ENCODE data around the gene KRT79. TPM values are rescaled to one million over a fixed set of nuclear protein-coding genes. Genes with fewer than 3 reads are reported as not detected.

Gene KRT79
- total RNA-seq, 1 donor from 2014 or later, result not detected

DNA sequence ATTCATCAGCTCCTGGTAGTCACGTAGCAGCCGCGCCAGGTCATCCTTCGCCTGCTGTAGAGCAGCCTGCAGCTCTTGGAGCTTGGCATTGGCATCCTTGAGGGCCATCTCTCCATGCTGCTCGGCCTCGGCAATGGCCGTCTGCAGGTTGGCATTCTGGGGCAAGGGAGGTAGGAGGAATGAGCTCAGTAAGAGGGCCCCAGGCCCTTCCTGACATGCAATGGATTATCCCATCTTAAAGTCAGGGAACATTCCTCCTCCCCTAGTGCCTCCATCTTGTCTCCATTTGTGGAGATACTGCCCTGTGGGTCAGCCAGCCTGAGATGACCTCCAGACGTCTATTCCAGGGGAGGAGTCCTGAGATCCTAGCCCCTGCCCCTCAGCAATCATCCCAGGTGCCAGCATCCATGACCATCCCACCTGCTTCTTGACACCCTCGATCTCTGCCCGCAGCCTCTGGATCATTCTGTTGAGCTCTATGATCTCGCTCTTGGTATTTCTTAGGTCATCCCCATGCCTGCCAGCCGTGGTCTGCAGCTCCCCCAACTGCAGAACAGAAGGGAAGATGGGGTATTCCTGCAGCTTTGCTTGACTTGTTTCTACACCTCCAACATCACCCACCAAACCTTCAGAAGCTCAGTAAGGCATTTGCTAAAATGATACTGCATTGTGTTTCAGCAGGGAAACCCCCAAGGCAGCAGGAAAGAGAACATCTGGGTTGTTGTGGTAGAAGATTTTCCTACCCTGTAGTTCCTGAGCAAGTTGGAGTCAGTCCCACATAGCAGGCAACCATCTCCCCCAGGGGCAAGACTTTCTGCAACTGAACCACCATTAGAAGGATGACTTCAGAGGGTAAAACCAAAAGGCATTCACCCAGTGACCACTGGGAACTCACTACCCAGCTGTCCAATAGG lies 42.6 kb downstream of the KRT79 start:
- intact Hi-C loops (cut with micrococcal nuclease), result no loop called here

DNA sequence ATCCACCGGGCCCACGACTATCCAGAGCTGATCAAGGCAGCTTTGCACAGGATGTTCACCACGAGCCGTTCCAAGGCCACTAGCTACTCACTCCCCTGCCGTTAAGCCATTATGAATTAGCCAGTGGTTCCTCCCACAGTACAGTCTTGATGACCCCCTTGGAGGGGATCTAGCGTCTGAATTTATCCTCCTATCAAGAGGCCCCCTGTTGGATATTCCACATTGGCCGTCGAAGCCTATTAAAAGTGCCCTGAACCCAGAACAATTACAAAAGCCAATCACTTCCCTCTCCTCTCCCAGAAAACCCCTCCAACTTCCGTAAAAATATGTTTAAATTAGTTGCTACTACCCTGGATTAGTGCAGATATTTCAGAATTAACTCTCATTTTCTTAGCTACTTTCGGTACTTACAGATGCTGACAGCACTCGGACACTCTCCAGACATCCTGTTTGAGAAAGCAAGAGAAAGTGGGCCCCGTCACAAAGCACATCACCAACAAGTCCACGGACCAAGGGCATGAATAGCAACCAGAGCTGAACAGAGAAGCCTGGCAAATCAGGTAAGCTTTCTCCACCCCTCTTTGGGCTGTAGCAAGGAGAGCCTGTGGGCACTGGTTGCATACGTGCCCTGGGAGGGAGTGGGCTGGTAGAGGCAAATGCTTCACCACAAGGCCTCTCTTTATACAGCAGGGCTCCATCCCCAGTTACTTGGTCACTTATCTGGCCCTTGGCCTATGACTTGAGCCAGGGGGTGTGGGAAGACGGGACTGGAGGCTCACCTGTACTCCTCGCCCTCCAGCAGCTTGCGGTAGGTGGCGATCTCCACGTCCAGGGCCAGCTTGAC lies 43.5 kb downstream of the KRT79 start:
- intact Hi-C loops (cut with micrococcal nuclease), result no loop called here

DNA sequence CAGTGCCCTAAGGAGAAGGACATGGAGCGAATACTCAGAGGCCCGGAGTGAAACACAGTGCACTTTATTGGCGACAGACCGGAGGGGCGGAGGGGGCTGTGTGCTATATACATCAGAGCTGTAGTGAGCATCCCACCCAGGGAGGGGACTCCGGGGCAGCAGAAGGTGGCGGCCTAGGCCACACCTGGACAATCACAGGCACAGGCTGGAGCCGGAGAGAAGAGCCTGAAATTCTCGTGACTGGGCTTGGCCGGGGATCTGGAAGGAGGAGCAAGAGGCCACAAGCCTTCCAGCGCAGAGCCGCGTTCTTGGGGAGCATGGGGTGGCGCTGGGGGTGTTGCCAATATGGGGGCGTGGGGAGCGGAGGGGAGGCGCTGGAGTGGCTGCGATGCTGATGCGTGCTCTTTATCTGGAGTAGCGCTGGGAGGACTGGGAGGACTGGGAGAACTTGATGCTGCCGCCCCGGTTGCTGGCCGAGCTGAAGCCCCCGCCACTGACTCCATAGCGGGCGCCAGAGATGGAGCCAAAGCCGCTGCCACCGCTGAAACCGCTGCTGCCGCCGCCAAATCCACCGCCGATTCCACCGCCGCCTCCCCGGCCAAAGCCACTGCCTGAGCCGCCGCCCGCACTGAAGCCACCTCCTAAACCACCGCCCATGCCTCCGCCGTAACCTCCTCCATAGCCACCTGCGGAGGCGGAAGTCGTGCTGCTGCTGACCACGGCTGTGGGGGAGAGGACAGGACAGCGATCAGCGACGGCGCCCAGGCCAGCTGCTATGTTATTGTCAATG lies 44.3 kb downstream of the KRT79 start:
- intact Hi-C loops (cut with micrococcal nuclease), result no loop called here

DNA sequence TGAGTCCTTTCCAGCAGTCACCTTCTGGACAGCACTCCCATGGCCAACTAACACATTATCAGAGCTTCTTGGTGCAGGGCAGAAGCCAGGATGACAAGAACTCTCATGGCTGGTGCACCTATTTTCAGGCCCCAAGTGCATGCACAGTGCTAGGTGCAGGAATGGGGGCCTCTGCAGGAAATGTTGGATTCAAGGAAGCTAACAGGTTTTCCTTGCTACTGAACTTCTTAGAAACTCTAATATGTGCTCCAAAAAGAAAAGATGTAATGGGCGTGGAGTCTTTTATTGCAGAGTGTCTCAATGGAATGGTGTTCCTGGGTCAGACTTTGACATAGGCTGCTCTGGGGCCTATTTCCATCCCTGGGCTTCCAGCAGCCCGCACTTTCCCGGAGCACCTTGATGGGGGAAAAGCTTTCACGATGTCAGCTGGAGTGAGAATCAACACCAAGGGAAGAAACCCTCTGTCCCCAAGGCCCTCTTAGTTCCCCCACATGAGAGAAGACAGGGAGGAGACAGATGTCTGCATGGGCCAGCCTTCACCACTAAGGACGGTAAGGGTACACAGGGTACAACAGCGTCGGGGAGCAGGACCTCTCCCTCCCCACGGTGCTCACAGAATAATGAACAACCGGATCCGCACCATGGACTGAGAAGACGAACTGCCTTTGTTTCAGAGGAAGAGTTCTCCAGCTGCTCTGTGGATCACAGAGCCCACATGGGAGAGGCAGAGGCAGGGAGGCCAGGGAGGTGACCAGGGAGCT lies 45.1 kb downstream of the KRT79 start:
- intact Hi-C loops (cut with micrococcal nuclease), result no loop called here

DNA sequence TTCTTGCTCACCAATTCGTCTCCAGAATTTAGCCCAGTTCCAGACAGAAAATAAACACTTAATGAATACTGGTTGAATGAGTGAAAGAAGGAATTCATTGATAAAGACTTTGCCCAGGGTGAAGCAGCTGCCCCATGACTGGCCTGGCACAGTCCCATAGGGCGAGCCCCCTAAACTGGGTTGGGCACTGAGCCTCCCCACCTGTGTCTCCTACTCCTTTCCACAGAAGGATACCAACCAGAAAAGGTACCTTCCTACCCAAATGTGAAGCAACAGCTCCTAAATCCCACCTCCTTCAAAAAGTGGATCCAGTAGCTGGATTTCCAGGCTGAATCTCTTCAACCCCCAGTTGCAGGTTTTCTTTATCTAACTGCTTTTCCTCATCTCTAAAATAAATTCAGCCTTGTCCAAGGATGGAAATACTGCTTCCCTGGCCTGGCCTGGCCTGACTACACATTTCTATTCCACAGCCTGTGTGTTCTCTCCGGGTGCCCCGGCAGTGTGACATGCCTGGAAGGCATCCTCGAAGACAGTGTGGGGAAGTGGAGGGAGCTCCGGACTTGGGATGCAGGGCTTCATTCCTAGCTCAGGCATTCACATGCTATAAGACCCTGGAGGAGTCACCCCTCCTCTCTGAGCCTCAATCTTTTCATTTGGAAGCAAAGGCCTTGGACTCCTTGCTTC lies 45.8 kb downstream of the KRT79 start:
- intact Hi-C loops (cut with micrococcal nuclease), result no loop called here

DNA sequence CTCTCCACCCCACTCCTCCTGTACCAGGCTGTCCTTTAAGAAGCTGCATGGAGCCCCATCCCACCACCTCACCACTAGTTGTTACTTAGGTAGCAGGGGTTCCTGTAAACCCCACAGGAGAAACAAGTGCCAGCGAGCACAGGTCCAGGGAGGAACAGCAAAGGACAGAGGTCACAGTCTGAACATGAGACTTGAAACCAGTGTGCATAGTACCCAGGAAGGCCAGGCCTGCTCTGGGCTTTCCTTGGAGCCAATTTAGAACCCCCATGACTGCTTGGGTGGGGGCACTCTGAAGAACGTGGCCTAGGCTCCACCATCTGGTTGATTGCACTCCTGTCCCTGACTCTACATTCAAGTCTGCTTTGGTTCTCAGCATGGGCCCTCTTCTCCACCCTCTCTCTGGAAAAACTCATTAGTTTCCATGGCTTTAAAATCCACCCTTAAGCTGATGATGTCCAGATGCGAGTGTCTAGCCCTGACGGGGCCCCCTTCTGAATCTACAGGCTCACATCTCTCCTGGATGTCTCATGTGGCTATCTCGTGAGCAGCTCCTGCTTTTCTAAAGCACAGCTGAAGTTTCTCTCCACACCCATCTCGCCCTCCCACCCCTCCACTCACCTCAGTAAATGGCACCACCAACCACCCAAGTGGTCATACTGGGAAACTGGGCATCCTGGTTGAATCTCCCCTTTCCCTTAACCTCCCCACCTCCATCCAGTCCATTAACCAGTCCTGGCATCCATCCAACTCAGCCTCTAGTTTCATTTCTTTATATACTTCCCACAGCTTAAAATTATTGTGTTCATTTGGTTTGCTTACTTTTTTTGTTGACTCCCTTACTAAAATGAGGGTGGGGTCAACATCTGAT lies 46.6 kb downstream of the KRT79 start:
- intact Hi-C loops (cut with micrococcal nuclease), result no loop called here

DNA sequence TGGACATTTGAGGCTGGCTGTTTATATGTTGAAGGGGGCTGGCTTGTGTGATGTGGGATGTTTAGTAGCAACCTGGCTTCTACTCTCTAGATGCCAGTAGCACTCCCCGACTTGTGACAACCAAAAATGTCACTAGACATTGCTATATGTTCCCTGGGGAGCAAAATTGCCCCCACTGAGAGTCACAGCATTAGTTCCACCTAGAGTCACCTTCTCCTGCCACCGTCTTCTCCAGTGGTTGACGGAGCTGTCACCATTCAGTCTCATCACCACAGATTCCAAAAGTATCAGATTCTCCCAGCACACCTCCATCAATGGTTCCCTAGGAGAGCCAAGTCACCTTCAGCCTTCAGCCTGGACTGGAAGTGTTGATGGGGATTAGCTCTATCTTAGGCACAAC lies 49.2 kb downstream of the KRT79 start:
- intact Hi-C loops (cut with micrococcal nuclease), result no loop called here

DNA sequence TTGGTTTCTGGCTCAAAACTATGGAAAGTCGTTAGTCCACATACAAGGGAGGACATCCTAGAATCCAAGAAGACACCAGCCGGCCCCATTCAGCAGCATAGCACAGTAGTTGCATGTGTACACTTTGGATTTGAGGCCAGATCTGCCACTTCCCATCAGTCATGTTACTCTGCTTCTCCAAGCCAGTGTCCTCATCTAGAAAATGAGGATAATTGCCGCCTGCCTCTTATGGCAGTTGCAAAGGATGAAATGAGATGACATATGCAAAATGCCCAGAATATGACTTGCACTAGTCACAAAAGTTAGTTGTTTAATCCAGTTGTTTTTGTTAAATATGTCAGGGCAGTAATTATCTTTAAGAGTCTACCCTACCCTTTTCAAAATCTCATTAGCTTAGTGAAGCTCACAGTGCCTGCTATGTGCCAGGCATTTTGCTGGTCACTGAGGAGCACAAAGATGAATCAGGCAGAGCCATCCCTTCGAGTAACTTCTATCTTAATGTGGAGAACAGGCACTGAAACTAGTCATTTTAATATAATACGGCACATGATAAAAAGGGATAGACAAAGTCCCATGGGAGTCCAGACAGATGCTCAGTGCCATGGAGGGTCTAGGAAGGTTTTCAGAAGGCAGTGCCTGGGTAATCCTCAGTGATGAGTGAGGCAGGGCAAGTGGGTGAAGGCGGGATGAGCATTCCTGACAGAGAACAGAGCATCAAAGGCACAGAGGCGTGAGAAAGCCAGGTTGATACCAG lies 50.4 kb downstream of the KRT79 start:
- intact Hi-C loops (cut with micrococcal nuclease), result no loop called here

DNA sequence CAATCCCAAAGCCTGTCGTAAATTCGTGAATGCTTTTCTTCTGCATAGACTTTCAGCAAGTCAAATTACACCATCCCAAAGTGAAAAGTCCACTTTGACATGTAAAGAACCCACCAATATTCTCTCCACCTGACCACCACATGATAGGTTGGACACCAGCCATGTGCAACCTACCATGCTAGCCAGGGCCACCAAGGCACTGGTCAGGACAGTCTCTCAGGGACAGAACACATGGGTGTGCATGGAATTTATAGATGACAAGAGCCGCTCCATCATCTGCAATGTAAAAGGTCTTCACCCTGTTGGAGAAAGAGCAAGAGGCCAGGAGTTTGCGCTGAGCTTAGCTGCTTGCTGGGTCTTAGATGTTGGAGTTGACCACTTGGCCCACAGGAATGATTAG lies 51.6 kb downstream of the KRT79 start:
- intact Hi-C loops (cut with micrococcal nuclease), result no loop called here

DNA sequence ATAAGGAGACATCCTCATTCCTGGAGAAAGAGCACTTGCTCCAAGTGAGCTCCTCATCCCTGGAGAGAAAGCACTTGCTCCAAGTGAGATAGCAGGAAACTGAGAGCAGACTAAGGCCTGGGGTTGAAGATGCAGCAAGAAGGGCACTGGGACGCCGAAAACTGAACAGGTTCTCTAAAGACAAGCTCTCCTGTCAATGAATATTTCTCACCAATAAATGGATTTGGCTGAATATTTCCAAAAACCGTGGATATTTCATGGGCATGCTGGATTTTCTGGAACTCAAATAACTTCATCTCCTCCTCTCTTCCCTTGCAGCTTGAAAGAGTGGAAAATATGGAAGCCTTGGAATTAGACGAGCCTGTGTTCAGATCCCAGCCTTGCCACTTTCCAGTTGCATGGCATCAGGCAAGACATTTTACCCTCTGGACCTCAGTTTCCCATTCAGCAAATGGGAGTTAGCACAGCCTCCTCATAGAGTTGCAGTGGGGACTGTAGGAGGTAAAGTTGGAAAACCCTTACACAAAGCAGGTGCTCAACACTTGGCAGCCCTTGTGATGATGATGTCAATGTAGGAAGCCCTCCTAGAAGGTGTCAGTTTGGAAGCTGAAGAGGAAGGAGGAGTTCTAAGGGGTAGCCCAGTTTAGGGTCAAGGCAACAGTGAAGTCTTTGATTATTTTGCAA lies 52.6 kb downstream of the KRT79 start:
- intact Hi-C loops (cut with micrococcal nuclease), result no loop called here

DNA sequence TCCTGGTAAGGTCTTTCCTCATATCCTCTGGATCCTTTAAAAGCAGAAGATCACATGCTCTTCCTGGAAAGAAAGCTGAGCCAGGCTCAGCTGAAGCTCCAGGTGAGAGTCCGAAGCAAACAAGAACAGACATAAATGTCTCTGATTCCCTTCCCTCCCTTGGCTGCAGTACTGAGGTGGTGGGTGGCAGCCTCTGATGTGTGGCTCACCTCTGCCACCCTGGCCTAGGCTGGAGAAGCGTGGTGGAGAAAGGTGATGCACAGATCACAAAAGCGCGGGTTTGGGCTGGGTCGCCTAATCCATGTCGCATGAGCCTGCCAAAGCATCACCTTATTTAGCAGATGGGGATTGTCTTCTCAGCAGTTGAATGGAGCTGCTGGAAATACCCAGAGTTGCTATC lies 54.2 kb downstream of the KRT79 start:
- intact Hi-C loops (cut with micrococcal nuclease), result no loop called here

DNA sequence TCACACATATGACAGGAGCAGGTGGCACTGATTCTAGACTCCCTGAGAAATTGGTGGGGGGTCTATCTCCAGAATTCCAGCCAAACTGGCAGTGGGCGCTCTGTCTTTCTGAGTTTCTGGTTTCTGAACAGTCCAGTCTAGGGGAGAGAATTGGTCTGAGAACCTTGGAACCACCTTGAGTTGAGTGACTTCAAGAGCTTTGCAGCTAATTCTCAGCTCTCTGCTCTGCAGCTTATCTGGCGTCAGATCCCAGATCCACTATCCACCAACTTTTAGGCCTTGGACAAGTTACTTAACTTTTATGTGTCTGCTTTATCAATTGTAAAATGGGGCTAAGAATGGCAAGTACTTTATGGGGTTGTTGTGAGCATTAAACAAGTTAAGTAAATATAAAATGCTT lies 55.3 kb downstream of the KRT79 start:
- intact Hi-C loops (cut with micrococcal nuclease), result no loop called here

DNA sequence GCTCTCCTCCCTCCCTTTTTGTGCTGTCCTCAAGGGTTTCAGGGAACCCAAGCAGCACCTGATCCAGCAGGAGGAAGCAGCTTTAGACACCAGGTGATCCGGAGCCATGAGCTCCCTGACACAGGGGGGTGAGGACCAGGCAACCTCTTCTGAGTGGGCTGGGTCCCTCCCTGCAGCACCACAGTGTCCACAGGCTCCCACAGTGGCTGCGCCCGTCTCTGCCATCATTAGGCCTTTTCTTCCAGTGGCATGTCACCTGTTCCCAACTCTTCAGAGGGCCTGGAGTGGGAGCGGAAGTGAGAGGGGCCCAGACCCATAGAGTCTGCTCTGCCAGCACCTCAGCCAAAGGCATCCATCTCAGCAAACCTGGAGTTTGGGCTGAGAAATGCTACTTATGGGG lies 56.5 kb downstream of the KRT79 start:
- intact Hi-C loops (cut with micrococcal nuclease), result no loop called here

DNA sequence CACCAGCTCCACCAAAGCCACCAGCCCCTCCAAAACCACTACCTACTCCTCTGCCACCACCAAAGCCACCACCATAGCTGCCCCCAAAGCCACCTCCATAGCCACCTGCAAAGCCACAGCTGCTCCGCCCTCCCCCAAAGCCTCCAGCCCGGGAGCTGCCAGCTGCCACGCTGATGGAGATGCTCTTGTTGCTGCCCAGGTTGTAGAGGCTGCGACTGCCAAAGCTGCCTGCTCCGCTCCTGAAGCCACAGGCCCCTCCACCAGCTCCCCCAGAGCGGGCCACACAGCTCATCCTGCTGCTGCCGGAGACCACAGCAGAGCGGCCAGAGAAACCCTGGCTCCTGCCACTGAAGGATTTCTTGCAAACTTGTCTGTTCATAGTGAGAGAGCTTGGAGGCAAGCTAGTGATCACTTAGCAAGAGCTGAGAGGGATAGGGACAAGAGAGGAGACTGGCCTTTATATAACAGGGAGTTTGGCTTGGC lies 57.2 kb downstream of the KRT79 start, which contains the start of gene KRT76:
KRT76 (minus strand) TSS at position 433 of the 483 bp plus-strand sequence; CDS start at position 379, 54 bp downstream.
- intact Hi-C loops (cut with micrococcal nuclease), result no loop called here

DNA sequence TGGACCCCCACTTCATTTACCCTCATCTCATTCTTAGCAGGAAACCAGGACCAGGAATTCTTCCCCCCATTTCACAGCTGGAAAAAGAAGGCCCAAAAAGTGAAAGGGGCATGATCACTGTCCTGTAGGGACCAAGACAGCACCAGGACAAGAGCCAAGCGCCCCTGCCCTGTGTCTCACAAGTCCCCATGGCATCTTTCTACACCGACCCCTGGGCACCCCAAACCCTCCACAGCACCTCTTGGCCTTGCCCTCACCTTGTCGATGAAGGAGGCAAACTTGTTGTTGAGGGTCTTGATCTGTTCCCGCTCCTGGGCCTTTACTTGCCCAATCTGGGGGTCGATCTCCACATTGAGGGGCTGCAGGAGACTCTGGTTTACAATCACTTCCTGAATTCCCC lies 57.7 kb downstream of the KRT79 start:
- intact Hi-C loops (cut with micrococcal nuclease), result no loop called here

DNA sequence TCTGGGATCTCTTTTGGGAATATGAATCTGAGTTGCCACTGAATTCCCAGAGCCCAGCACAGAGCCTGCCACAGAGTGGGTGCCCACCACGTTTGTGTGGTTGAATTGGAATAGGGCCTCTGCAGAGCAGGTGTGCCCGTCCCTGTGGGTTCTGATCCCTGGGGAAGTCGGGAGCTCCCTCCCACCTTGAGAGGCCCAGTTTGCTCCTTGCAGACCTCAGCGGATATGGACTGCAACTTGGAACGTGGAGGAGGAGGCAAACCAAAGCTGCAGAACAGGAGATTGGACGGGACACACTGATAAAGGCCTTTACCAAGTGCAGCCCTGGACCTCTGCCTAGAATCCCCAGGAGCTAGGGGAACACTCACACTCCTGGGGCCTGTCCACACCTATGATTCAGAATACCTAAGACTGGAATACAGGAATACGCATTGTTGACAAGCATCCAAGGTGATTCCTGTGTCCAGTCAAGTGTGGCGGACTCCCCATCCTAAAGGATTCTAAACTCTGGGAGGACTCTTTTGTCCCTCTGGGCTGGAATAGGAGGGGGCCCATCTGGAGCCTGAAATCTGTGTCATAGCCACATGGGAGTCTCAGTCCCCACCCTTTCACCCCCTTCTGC lies 59.4 kb downstream of the KRT79 start:
- intact Hi-C loops (cut with micrococcal nuclease), result no loop called here

DNA sequence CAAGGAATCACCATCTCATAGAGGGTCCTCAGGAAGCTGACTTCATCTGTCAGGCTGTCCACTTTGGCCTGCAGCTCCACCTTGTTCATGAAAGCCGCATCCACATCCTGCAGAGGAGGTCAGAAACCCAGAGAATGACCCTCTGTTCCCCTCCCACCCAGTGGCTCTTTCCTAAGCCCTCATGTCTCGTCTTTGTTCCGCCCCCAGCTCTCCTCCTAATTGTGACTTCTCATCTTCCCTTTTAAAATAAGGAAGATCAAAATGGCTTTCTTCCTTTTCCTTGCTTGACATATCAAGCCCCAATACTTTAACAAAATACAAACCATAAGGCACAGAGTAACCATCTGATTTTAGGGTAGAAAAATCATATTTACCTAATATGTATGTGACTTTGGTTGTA lies 61.3 kb downstream of the KRT79 start:
- intact Hi-C loops (cut with micrococcal nuclease), result no loop called here
